NB4 (cell line): ENCODE results near the gene RECQL5.
"Not testable (repeated sequence)": the region's sequence is repeated elsewhere in the genome, so short reads cannot be mapped to it uniquely, and the experiment has no call there.

Experiments used
- DNase-seq: peaks from one replicate; pipeline ENCODE4 v3.0.0; 2010; ENCODE audit warnings: low read depth
- H3K4me3 ChIP-seq: one replicate; pipeline ENCODE4 v1.5.1; 2011; ENCODE audit warnings: mild to moderate bottlenecking, low read depth, low read length, moderate library complexity
- MYC ChIP-seq: IDR thresholded peaks from 2 replicates; pipeline ENCODE4 v1.6.1; 2011; ENCODE audit warnings: low read depth, low read length
- POLR2A ChIP-seq: IDR thresholded peaks from 2 replicates; pipeline ENCODE4 v1.6.1; 2011; ENCODE audit warnings: mild to moderate bottlenecking; ENCODE audit not compliant: insufficient read length; ENCODE audit errors: extremely low read depth
- TF ChIP-seq, protein P1 (sequence below): IDR thresholded peaks from one replicate; pipeline ENCODE4 v1.5.1; 2012; ENCODE audit warnings: low read depth, low read length
- TF ChIP-seq, protein P2 (sequence below): IDR thresholded peaks from 2 replicates; pipeline ENCODE4 v1.6.1; 2011; ENCODE audit warnings: low read depth, low read length

RECQL5 gene

DNA sequence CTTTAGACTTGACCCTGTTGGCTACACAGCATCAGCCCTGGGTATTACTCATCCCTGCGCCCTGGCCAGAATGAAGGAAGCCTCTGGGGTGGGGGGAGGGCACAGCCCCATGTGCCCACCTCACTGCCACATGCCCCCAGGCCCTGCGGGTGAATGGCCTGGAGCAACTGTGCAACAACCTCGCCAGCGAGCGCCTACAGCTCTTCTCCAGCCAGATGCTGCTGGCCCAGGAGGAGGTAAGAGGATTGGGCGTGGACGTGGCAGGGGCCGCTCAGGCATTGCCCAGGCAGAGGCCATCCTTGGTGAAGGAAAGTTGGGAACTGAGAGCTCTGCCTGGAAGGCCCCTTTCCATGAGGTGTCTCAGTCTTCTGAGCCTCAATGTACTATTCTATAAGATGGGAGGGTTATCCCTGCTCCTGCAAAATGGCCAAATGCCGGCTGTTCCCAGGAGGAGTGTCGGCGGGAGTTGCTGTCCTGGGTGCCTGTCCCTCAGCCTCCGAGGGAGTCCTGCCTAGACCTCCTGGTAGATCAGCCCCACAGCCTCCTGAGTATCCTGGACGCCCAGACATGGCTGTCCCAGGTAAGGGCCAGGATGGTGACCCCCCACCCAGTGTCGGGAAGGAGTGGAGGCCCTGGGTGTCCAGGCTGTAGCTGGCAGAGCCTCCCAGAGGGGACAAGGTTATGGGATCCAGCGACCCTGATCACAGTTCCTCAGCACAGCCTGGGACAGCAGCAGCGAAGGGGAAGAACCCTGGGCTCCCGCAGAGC is 70.5 kb downstream of the RECQL5 start:
- no peak overlapping the region for H3K4me3 ChIP-seq
- DNase-seq, result no peak
- TF ChIP-seq MYC (no peak), POLR2A (no peak)
- TF ChIP-seq, protein P1, sequence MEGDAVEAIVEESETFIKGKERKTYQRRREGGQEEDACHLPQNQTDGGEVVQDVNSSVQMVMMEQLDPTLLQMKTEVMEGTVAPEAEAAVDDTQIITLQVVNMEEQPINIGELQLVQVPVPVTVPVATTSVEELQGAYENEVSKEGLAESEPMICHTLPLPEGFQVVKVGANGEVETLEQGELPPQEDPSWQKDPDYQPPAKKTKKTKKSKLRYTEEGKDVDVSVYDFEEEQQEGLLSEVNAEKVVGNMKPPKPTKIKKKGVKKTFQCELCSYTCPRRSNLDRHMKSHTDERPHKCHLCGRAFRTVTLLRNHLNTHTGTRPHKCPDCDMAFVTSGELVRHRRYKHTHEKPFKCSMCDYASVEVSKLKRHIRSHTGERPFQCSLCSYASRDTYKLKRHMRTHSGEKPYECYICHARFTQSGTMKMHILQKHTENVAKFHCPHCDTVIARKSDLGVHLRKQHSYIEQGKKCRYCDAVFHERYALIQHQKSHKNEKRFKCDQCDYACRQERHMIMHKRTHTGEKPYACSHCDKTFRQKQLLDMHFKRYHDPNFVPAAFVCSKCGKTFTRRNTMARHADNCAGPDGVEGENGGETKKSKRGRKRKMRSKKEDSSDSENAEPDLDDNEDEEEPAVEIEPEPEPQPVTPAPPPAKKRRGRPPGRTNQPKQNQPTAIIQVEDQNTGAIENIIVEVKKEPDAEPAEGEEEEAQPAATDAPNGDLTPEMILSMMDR, result no peak
- TF ChIP-seq, protein P2, sequence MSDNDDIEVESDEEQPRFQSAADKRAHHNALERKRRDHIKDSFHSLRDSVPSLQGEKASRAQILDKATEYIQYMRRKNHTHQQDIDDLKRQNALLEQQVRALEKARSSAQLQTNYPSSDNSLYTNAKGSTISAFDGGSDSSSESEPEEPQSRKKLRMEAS, result no peak

DNA sequence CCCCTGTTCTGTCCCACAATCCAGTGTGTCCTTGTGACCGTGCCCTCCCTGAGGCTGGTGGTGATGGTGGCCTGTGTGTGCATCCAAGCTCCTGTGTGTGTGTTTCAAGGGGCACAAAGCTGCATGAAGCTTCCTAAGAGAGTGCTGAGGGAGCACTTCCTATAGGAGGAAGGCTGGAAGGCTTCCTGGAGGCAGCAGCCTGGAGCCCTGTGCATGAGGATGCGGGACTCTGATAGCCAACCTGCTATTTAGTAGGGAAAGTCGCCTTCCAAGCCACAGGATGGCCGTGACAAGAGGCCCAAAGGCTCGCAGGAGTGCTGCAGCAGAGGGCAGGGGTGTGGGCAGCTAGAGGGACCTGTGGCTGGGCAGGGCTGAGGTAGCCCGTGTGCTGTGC is 71.0 kb downstream of the RECQL5 start:
- H3K4me3 ChIP-seq, result no peak overlapping the region
- no peak for TF ChIP-seq POLR2A
- no peak for TF ChIP-seq MYC
- TF ChIP-seq, protein P1, result no peak
- TF ChIP-seq, protein P2, result no peak
- no peak for DNase-seq

DNA sequence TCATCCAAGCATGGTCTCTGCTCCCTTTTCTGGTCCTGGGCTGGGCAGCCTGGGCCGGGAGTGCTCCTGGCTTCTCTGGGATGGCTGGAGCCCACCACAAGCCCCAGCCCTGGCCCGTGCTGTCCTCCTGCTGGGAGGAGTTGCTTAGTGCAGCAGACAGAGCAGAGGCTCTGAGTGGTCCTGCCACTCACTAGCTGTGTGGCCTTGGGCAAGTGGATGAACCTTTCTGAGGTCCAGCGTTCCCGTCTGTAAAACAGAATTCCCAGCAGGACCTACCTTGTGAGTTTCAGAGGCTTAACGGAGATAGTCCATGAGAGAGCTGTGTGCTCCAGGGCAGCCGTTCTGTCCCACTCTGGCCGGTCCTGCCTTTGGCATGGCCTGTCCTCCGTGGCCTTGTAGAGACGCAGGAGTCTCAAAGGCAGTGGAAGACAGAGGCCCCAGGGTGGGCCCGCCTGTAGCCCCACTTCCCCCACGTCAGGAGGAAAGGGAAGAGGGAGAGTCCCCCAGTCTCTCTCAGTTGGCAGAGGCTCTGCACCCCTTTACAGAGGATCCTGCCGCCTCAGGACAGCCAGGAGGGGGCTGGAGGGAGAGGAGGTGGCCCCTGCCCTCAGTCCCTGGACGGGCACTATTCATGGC is 71.6 kb downstream of the RECQL5 start:
- H3K4me3 ChIP-seq, result no peak overlapping the region
- no peak for DNase-seq
- TF ChIP-seq, protein P1, result no peak
- no peak for TF ChIP-seq POLR2A

DNA sequence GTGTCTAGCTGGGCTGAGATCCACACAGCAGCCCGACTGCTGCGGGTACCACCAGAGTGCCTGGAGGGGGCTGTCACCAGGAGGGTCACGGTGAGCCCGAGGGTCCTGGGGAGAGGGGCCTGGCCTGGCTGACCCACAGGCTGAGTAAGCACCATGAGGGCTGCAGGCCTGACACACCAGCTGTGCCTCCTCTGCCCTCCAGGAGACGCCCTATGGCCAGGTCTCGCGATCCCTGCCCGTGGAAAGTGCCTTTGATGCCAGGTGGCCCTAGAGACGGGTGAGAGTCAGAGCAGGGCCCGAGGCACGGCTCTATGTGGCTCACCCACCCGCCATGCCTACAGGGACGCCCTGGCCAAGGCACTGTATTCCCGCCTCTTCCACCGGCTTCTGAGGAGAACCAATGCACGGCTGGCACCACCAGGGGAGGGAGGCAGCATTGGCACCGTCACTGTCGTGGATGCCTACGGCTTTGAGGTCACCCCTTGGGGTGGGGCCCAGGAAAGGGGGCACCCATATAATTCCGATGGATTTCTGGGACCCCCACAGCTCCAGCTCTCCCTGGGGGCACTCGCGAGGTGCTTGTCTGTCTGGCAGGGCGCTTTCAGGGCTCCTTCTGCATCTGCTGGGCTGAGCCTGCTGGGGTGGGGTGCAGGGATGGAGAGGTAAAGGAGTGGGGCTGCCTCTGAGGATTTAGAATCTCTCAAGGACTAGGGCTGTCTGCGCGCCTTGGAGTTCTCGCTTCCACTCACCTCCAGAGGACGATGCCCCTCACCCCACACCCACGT is 72.3 kb downstream of the RECQL5 start:
- TF ChIP-seq POLR2A, result no peak
- no peak for TF ChIP-seq MYC
- TF ChIP-seq, protein P2, result no peak
- TF ChIP-seq, protein P1, result no peak
- DNase-seq, result no peak
- H3K4me3 ChIP-seq, result no peak overlapping the region

DNA sequence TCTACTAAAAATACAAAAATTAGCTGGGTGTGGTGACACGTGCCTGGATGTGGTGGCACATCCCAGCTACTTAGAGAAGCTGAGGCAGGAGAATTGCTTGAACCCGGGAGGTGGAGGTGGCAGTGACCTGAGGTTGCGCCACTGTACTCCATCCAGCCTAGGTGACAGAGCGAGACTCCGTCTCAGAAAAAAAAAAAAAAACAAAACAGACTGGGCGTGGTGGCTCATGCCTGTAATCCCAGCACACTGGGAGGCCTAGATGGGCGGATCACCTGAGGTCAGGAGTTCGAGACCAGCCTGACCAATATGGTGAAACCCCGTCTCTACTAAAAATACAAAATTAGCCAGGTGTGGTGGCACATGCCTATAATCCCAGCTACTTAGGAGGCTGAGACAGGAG is 73.5 kb downstream of the RECQL5 start:
- not testable (repeated sequence) for H3K4me3 ChIP-seq

DNA sequence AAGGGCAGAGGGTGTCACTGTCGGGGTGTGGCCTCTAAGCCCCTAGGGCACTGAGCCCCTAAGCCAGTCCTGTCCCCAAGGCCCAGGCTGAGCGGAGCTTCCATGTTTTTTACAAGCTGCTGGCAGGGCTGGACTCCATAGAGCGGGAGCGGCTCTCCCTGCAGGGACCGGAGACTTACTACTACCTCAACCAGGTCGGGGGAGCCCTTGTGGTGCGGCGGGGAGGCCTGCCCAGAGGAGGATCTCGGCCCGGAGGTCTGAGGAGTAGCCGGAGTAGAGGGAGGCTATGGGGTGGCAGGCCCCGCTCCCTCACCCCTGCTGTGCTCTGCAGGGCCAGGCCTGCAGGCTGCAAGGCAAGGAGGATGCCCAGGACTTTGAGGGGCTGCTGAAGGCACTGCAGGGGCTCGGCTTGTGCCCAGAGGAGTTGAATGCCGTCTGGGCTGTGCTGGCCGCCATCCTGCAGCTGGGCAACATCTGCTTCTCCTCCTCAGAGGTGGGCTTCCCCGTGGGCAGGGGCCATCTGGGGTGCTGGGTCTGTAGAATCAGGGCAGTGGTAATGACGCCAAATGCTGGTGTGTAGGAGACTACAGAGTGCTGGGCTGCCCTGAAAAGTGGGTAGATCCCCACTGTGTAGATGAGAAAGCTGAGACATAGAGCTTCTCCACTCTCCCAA is 74.5 kb downstream of the RECQL5 start:
- TF ChIP-seq, protein P1, result no peak
- no peak for TF ChIP-seq POLR2A
- TF ChIP-seq MYC, result no peak
- TF ChIP-seq, protein P2, result no peak
- no peak overlapping the region for H3K4me3 ChIP-seq
- no peak for DNase-seq

More for the DNA sequence above, 73.5 kb downstream of the RECQL5 start:
- DNase-seq, result not testable (repeated sequence)
